Muscle layer of colon (tissue), 2 donors: Measurements from ENCODE around the gene CROT.

Experiments used
- H3K27ac ChIP-seq: one replicate; pipeline ENCODE4 v1.7.0; 2013; ENCODE audit warnings: low read depth, mild to moderate bottlenecking, low read length, moderate library complexity
- H3K27me3 ChIP-seq, 2 donors: one replicate each; pipeline ENCODE4 v1.7.0; 2013; ENCODE audit warnings: low read length in 2 of 2, mild to moderate bottlenecking in 2 of 2; ENCODE audit not compliant: insufficient read depth in 2 of 2, control insufficient read depth in 1 of 2
- H3K36me3 ChIP-seq: one replicate; pipeline ENCODE4 v1.7.0; 2013; ENCODE audit warnings: mild to moderate bottlenecking, low read length; ENCODE audit not compliant: insufficient read depth
- H3K4me1 ChIP-seq: one replicate; pipeline ENCODE4 v1.7.0; 2013; ENCODE audit warnings: mild to moderate bottlenecking, low read length; ENCODE audit not compliant: insufficient read depth
- H3K4me3 ChIP-seq, 2 donors: one replicate each; pipeline ENCODE4 v1.7.0; 2013; ENCODE audit warnings: low read length in 2 of 2, low read depth in 1 of 2, mild to moderate bottlenecking in 1 of 2, moderate library complexity in 1 of 2
- H3K9ac ChIP-seq: one replicate; pipeline ENCODE4 v1.7.0; 2013; ENCODE audit warnings: low read length
- H3K9me3 ChIP-seq: one replicate; pipeline ENCODE4 v1.7.0; 2013; ENCODE audit warnings: mild to moderate bottlenecking, low read length
- donor health status: abdominal sarcoma.
- donor health status: Adenocarcinoma of cecum.

The CROT gene

DNA sequence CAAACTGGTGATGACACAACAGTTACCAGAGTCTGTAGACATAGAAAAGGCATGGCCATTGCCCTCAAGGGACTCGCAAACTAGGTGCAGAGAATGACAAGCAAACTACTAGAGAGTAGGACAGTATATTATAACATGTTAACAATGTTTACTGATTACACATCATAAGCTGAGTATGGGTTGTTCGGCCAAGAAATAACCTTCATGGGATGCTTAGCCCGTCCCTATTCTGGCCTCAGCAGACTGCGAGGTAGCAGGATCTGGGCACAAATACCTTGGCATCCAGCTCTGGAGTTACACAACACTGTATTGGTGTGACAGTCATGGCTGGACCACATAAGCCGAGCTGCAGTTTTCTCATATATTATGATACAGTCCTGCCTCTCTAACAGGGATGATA lies 78.6 kb downstream of the CROT start:
- Histone ChIP-seq H3K36me3 (no peaks in the 10 kb centered on the region), H3K27ac (no peak overlapping the region), H3K4me3 (no peak overlapping the region), H3K9me3 (no peaks in the 10 kb centered on the region), H3K4me1 (no peaks in the 10 kb centered on the region), H3K27me3 (no peaks in the 10 kb centered on the region), H3K9ac (no peak overlapping the region)

DNA sequence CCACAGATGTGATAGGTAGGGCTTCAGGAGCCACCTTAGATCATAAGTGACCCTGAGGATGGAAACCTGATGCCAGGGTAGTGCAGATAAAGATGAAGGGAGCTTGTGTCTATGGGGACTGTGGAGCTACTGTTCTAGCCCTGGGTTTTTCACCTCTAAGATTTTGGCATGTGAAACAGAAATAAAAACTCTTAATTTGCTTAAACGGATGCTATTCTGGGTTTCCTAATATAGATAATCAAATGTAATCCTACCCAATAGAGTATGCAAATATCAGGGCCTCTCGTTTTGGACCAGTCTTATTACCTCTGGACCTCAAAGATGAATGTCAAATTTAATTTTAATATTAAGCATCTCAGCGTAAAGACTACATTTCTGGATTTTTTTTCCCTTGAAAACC lies 80.7 kb downstream of the CROT start:
- Histone ChIP-seq H3K9me3 (no peaks in the 10 kb centered on the region), H3K36me3 (no peaks in the 10 kb centered on the region), H3K27me3 (no peaks in the 10 kb centered on the region), H3K4me1 (no peaks in the 10 kb centered on the region), H3K4me3 (no peak overlapping the region), H3K9ac (no peak overlapping the region), H3K27ac (no peak overlapping the region)

DNA sequence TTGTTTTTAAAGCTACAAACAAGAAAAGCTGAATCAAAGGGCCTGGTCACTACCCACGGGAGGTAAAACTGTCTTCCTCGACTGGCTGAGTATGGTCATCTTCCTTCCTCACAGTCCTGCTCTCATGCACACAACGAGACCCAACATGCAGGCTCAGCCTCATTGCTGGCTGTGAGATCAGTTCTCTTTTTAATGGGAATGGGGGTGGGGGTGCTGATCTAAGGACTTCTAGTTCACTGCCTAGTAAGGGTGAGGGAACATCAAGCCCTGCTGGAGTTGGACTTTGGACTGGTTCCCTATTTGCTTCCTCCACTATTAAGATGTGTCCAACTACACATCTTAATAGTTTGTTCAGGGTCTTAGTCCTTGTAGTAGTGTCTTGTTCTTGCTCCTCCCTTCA lies 81.8 kb downstream of the CROT start:
- H3K4me3 ChIP-seq, result no peak overlapping the region
- H3K36me3 ChIP-seq, result no peaks in the 10 kb centered on the region
- H3K27ac ChIP-seq, result no peak overlapping the region
- H3K27me3 ChIP-seq, result no peaks in the 10 kb centered on the region
- no peaks in the 10 kb centered on the region for H3K9me3 ChIP-seq
- no peaks in the 10 kb centered on the region for H3K4me1 ChIP-seq
- no peak overlapping the region for H3K9ac ChIP-seq

DNA sequence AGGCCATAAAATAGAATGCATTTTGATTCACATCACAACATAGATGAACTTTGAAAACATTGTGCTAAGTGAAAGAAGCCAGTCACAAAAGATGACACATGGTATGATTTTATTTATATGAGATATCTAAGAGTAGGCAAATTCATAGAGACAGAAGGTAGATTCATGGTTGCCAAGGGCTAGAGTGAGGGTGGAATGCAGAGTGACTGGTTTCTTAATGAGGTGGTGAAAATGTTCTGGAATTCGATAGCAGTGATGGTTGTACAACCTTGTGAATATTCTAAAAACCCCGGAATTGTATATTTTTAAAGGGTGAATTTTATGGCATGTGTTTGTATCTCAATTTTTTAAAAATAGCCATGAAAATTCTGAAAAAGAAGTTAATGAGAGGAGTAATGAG lies 87.1 kb downstream of the CROT start:
- no peak overlapping the region for H3K9ac ChIP-seq

DNA sequence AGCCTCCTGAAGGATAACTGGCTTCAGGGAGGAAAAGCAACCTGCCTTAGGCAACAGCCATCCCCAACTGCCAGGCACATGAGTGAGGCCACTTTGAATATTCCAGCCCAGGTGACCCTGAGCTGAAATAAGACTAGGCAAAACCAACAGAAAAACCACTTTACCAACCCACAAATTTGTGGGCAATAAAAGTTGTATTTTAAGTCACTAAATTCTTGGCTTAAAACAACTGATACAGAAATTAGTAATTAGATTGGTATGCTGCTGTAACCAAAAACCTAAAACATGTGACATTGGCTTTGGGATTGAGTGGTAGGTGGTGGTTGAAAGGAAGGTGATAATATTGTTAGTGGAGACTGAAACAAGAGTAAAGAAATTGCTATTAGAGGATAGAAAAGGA lies 90.1 kb downstream of the CROT start:
- Histone ChIP-seq H3K4me1 (no peaks in the 10 kb centered on the region), H3K9me3 (no peaks in the 10 kb centered on the region), H3K36me3 (no peaks in the 10 kb centered on the region), H3K4me3 (no peak overlapping the region), H3K27ac (no peak overlapping the region), H3K27me3 (no peaks in the 10 kb centered on the region), H3K9ac (no peak overlapping the region)

More for the DNA sequence above, 87.1 kb downstream of the CROT start:
- H3K9me3 ChIP-seq, result no peaks in the 10 kb centered on the region
- H3K4me3 ChIP-seq, result no peak overlapping the region
- H3K4me1 ChIP-seq, result no peaks in the 10 kb centered on the region
- H3K27me3 ChIP-seq, result no peaks in the 10 kb centered on the region
- H3K36me3 ChIP-seq, result no peaks in the 10 kb centered on the region
- H3K27ac ChIP-seq, result no peak overlapping the region

DNA sequence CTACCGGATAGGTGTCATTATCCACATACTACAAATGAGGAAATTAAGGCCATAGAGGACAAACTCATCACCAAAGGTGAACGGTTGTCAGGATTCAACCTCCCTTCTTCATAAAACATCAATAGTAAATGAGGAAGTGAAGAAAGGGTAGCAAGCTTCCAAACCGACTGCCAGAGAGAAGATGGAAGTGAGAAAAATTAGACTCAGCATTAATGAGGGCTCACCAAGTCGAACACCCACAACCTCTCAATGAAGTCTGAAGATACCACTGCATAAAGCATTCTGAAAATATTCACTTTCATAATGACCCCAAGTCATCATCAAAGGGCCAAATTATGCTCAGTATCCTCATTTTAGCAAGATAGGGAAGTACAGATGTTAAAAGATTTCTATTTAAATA lies 100.4 kb downstream of the CROT start:
- no peaks in the 10 kb centered on the region for H3K36me3 ChIP-seq
- no peak overlapping the region for H3K9ac ChIP-seq
- no peak overlapping the region for H3K27ac ChIP-seq
- no peaks in the 10 kb centered on the region for H3K9me3 ChIP-seq
- H3K4me1 ChIP-seq, result no peaks in the 10 kb centered on the region
- no peak overlapping the region for H3K4me3 ChIP-seq
- no peaks in the 10 kb centered on the region for H3K27me3 ChIP-seq

DNA sequence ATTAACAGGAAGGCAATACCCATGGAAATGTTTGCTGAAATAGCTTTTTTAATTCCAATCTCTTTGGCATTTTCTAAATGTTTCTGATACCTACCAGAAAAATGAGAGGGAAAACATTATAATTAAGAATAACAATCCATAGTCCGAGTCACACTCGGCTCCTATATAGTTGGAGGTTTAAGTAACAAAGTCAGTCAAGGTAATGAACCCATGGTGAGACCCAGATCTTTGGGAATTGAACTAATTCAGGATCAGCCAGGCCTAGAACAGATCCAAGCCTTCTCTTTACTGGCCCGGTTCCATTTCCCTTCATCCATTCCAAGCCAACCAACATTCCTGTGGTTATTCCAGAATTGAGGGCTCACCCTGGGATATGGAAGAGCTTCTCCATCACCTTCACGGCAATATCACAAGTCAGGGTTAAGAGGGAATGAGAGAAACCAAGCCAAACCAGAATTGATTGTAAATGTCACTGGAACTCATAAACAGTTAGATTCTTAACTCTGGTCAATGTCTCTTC lies 101.7 kb downstream of the CROT start:
- H3K4me3 ChIP-seq, result no peak overlapping the region
- no peaks in the 10 kb centered on the region for H3K9me3 ChIP-seq
- H3K27me3 ChIP-seq, result no peaks in the 10 kb centered on the region
- no peak overlapping the region for H3K27ac ChIP-seq
- no peak overlapping the region for H3K9ac ChIP-seq
- no peaks in the 10 kb centered on the region for H3K4me1 ChIP-seq
- H3K36me3 ChIP-seq, result no peaks in the 10 kb centered on the region

DNA sequence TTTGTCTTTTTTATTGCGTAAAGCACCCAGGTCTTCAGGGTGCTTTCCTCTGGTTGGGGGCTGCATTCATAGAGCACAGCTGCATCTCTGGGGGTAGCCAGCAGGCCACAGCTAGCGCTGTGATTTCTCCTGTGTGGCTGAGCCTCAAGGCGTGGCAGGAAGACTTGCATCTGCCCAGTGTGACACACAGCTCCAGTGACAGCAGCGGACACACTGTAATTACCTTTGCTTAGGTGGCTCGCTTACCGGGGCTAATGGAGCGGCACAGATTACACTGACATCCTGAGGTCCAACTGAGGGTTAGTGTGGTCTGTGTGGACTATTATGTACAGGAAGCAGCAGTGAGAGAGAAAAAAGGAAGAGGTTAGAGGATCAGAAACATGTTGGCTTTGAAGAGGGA lies 102.9 kb downstream of the CROT start:
- no peaks in the 10 kb centered on the region for H3K36me3 ChIP-seq
- H3K9me3 ChIP-seq, result no peaks in the 10 kb centered on the region
- no peak overlapping the region for H3K4me3 ChIP-seq
- H3K27ac ChIP-seq, result no peak overlapping the region
- no peaks in the 10 kb centered on the region for H3K27me3 ChIP-seq
- H3K4me1 ChIP-seq, result no peaks in the 10 kb centered on the region
- H3K9ac ChIP-seq, result no peak overlapping the region
